Kasumi-1 (cell line): ENCODE results near the gene ESAM.

ENCODE experiments used
- DNase-seq, 2 experiments: peaks; one replicate each; lab custom pipeline; 2025; lab: John Stamatoyannopoulos, UW

The ESAM gene

GRCh38 chr11:124753205-124753604 lies 8.9 kb downstream of the ESAM start:
- DNase-seq: peak; percentile 56 to 61

- DNase-seq: peak; percentile 36 to 41
These were observed 9.5 kb downstream of the ESAM start for GRCh38 chr11:124752471-124753102.

GRCh38 chr11:124751741-124752470 lies 10.2 kb downstream of the ESAM start, which contains the start of gene VSIG2:
Gene VSIG2, minus strand, starts transcription at chr11:124752255. Its CDS starts 118 bp downstream, at chr11:124752137.
- no peak for DNase-seq

- DNase-seq: no peak
These were observed 10.7 kb downstream of the ESAM start for GRCh38 chr11:124751391-124751740.

GRCh38 chr11:124749912-124750311 lies 12.2 kb downstream of the ESAM start:
- DNase-seq: no peak

GRCh38 chr11:124748481-124749343 lies 13.4 kb downstream of the ESAM start:
- DNase-seq: peak; percentile 22

- DNase-seq: no peak
These were observed 14.0 kb downstream of the ESAM start for GRCh38 chr11:124748100-124748418.

- DNase-seq: no peak
These were observed 14.5 kb downstream of the ESAM start for GRCh38 chr11:124747406-124748099.

GRCh38 chr11:124746621-124747243 lies 15.4 kb downstream of the ESAM start:
- DNase-seq: peak; percentile 59 to 63

GRCh38 chr11:124745835-124746620 lies 16.1 kb downstream of the ESAM start:
- DNase-seq: peak; percentile 19 to 52

- no peak for DNase-seq
These were observed 16.7 kb downstream of the ESAM start for GRCh38 chr11:124745270-124745834.

GRCh38 chr11:124743050-124743449 lies 19.0 kb downstream of the ESAM start:
- no peak for DNase-seq

- no peak for DNase-seq
These were observed 19.5 kb downstream of the ESAM start for GRCh38 chr11:124742555-124742954.

GRCh38 chr11:124740277-124740882 lies 21.7 kb downstream of the ESAM start:
- DNase-seq: peak; percentile 73 to 82

GRCh38 chr11:124739479-124740276 lies 22.4 kb downstream of the ESAM start, which contains the start of gene NRGN:
Gene NRGN, plus strand, starts transcription at chr11:124739942. Its CDS starts 143 bp downstream, at chr11:124740085.
- DNase-seq: peak; percentile 82 to 92

- DNase-seq: no peak
These were observed 23.2 kb downstream of the ESAM start for GRCh38 chr11:124738713-124739478.

GRCh38 chr11:124737638-124738305 lies 24.3 kb downstream of the ESAM start:
- no peak for DNase-seq

GRCh38 chr11:124736736-124737135 lies 25.4 kb downstream of the ESAM start:
- DNase-seq: peak; percentile 81 to 83
